ENCODE measurements around the gene ZP3. TPM values are rescaled to one million over a fixed set of nuclear protein-coding genes. Genes with fewer than 3 reads are reported as not detected.

ZP3 gene
- total and polyA plus RNA-seq, 2 of the 8 experiments (the other 6 are each of a cell fraction or from before 2014, with no cell fraction given) = 1.5 to 2.4 TPM

DNA sequence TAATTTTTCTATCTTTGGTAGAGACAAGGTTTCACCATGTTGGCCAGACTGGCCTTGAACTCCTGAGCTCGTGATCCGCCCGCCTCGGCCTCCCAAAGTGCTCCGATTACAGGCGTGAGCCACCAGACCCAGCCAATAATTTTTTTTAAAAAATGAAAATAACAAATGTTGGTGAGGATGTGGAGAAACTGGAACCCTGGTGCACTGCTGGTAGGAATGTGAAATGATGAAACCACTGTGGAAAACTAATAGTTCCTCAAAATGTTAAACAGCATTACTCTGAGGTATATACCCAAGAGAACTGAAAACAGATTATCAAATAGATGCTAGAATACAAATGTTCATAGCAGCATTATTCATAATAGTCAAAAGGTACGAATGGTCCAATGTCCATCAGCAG is 42.9 kb upstream of the ZP3 start:
- Histone ChIP-seq H3K56ac (replicated peaks; ENCODE audit: insufficient read length, low read depth, low read length) (no peak overlapping the region), H3K27me3 (replicated peaks in 1 of 4; ENCODE audit: control insufficient read depth in 3 of 4, extremely low read depth in 1 of 4, insufficient read depth in 3 of 4, low read length in 3 of 4) (no peaks in the 10 kb centered on the region), H3K23me2 (ENCODE audit: low read depth, low read length) (no peaks in the 10 kb centered on the region; the same call in 1 of the 2 replicates), H4K8ac (ENCODE audit: extremely low read depth, insufficient read depth, low read length) (no peak overlapping the region), H2BK20ac (ENCODE audit: low read length) (no peak overlapping the region), H4K5ac (ENCODE audit: insufficient read length, low read depth, low read length) (no peak overlapping the region), H3K4ac (replicated peaks; ENCODE audit: insufficient read length, low read depth, low read length) (no peak overlapping the region), H2BK120ac (replicated peaks; ENCODE audit: low read depth, low read length) (no peak overlapping the region), H2AFZ (ENCODE audit: low read length) (no peak overlapping the region), H3K9me3 (ENCODE audit: insufficient read depth in 2 of 2, low read depth in 1 of 2, low read length in 1 of 2) (no peaks in the 10 kb centered on the region), H3K14ac (ENCODE audit: insufficient read length) (no peak overlapping the region), H2BK12ac (ENCODE audit: low read depth, low read length) (no peak overlapping the region), H3K79me1 (ENCODE audit: low read depth, low read length) (no peaks in the 10 kb centered on the region), H4K91ac (replicated peaks; ENCODE audit: insufficient read length, low read length) (no peak overlapping the region), H3K79me2 (ENCODE audit: control insufficient read depth in 1 of 2, insufficient read depth in 2 of 2, low read length in 2 of 2) (no peaks in the 10 kb centered on the region), H3K23ac (ENCODE audit: insufficient read length) (no peak overlapping the region), H2BK15ac (ENCODE audit: low read length) (no peak overlapping the region), H2AK5ac (ENCODE audit: low read depth, low read length) (no peak overlapping the region), H4K20me1 (replicated peaks in 1 of 2; ENCODE audit: control insufficient read depth in 1 of 2, insufficient read depth in 2 of 2, low read length in 2 of 2) (no peaks in the 10 kb centered on the region), H3K27ac (ENCODE audit: low read depth, low read length) (no peak overlapping the region), H3K4me3 (ENCODE audit: extremely low read depth in 1 of 4, insufficient read depth in 2 of 4, low read depth in 3 of 4, low read length in 4 of 4) (no peak overlapping the region), H3K36me3 (ENCODE audit: control insufficient read depth in 2 of 4, insufficient read depth in 4 of 4, low read length in 3 of 4) (no peaks in the 10 kb centered on the region), H3K18ac (ENCODE audit: extremely low read depth, low read length) (no peak overlapping the region), H3K9ac (replicated peaks in 1 of 4; ENCODE audit: extremely low read depth in 1 of 4, low read depth in 3 of 4, low read length in 3 of 4) (no peak overlapping the region), H2BK5ac (ENCODE audit: low read depth, low read length) (no peak overlapping the region), H3K4me2 (ENCODE audit: insufficient read depth in 1 of 2, low read depth in 2 of 2, low read length in 2 of 2) (no peak overlapping the region), H3K4me1 (replicated peaks in 1 of 4; ENCODE audit: control insufficient read depth in 3 of 4, insufficient read depth in 4 of 4, low read length in 3 of 4) (no peaks in the 10 kb centered on the region)
- POLR2A ChIA-PET (ENCODE audit: partially characterized antibody) = interaction anchor here (0.7 kb wide), 1 partner anchor 21 kb away, joined by 4 read pairs; no protein-coding TSS in a partner anchor
- 94% methylated on average over 7 of the region's 7 CpGs; no CpG with 5 or more reads in 1 of the 2 experiments for WGBS, 2 experiments (ENCODE audit: extremely low coverage in 1 of 2, insufficient coverage in 1 of 2, insufficient read length in 1 of 2, insufficient replicate concordance in 2 of 2, low coverage in 1 of 2, low lambda C conversion rate in 2 of 2, missing lambda C conversion rate in 1 of 2)
- TF ChIP-seq YY1 (IDR thresholded peaks at IDR 0.05; ENCODE audit: low read depth, low read length) = no peak
- TF ChIP-seq RAD21 (IDR thresholded peaks at IDR 0.05 in 1 of 2, conservative IDR thresholded peaks at IDR 0.05 in 1 of 2; ENCODE audit: low read depth in 2 of 2, low read length in 2 of 2) = no peak
- TF ChIP-seq, protein P1, sequence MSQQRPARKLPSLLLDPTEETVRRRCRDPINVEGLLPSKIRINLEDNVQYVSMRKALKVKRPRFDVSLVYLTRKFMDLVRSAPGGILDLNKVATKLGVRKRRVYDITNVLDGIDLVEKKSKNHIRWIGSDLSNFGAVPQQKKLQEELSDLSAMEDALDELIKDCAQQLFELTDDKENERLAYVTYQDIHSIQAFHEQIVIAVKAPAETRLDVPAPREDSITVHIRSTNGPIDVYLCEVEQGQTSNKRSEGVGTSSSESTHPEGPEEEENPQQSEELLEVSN (IDR thresholded peaks at IDR 0.05) = no peak
- TF ChIP-seq, protein P2, sequence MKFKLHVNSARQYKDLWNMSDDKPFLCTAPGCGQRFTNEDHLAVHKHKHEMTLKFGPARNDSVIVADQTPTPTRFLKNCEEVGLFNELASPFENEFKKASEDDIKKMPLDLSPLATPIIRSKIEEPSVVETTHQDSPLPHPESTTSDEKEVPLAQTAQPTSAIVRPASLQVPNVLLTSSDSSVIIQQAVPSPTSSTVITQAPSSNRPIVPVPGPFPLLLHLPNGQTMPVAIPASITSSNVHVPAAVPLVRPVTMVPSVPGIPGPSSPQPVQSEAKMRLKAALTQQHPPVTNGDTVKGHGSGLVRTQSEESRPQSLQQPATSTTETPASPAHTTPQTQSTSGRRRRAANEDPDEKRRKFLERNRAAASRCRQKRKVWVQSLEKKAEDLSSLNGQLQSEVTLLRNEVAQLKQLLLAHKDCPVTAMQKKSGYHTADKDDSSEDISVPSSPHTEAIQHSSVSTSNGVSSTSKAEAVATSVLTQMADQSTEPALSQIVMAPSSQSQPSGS (IDR thresholded peaks at IDR 0.05; ENCODE audit: low read length) = no peak
- TF ChIP-seq GTF2F1 (IDR thresholded peaks at IDR 0.05; ENCODE audit: borderline replicate concordance, low read depth, low read length) = no peak
- DNase-seq (ENCODE audit: low read depth in 1 of 2, low spot score in 2 of 2) (no peak), FAIRE-seq (no peak)
- CTCF ChIA-PET (ENCODE audit: partially characterized antibody) = interaction anchor here (0.8 kb wide), 1 partner anchor 9 kb away, joined by 4 read pairs; no protein-coding TSS in a partner anchor
